ENCODE measurements around the gene FAM229B. TPM values are rescaled to one million over a fixed set of nuclear protein-coding genes. Genes with fewer than 3 reads are reported as not detected.

FAM229B gene
- total and polyA plus RNA-seq, 2 of the 4 experiments (the other 2 are of a cell fraction): 8.6 to 25.6 TPM

DNA sequence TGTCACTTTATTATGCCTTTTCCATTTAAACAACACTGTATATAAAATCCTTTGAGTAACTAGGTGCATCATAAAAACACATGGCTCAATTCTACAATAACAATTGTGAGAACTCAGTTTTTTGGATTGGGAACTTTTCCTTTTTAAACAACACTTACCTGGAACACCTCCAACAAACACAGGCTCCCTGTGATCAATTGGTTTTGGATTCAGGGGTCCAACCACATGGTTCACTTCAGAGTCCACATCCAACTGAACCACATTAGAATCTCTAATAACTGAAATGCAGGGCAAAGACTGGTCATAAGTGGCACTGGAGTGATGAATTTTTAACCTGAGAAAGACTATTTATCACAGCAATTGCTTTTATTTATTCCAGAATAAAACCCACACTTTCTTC lies 26.5 kb downstream of the FAM229B start:
- no peak overlapping the region for H3K23ac ChIP-seq (ENCODE audit: low read depth, low read length)
- no peak overlapping the region for H3K4me2 ChIP-seq (ENCODE audit: low read depth, low read length)
- H2AFZ ChIP-seq (replicated peaks; ENCODE audit: low read length, poor library complexity): no peak overlapping the region
- peaks cover 61% of the 10 kb centered on the region for H3K36me3 ChIP-seq (ENCODE audit: control insufficient read depth, insufficient read depth, low read length)
- no peak overlapping the region for H2BK5ac ChIP-seq (ENCODE audit: low read depth, low read length, poor library complexity, severe bottlenecking)
- dilution Hi-C loops (cut with HindIII; ENCODE audit: low sequenced_read_pairs, unreplicated experiment): no loop called here
- no peak overlapping the region for H2BK20ac ChIP-seq (ENCODE audit: low read depth, low read length)
- no peaks in the 10 kb centered on the region for H3K9me3 ChIP-seq (ENCODE audit: control insufficient read depth, insufficient read depth, low read length)
- ATAC-seq (ENCODE audit: low read depth) (no peak), DNase-seq (no peak)
- no peak overlapping the region for H3K9ac ChIP-seq (ENCODE audit: low read depth, low read length)
- H3K27me3 ChIP-seq (ENCODE audit: control insufficient read depth, insufficient read depth, low read length): no peaks in the 10 kb centered on the region
- in situ Hi-C loops (cut with MboI; ENCODE audit: low sequenced_read_pairs): no loop called here
- H4K5ac ChIP-seq (ENCODE audit: low read depth, low read length): no peak overlapping the region
- H4K8ac ChIP-seq (ENCODE audit: low read depth in 2 of 2, low read length in 2 of 2): no peak overlapping the region
- no peak overlapping the region for H2AK9ac ChIP-seq (replicated peaks; ENCODE audit: low read depth, low read length, poor library complexity)
- intact Hi-C loops (cut with micrococcal nuclease): loop anchor here (2.0 to 5.0 kb wide), 2 partner anchors 15 to 33 kb away; no protein-coding TSS in a partner anchor
- no peak overlapping the region for H2AK5ac ChIP-seq (ENCODE audit: low read depth, low read length)
- CTCF ChIA-PET: no interaction called here
- no peak overlapping the region for H3K18ac ChIP-seq (ENCODE audit: low read depth, low read length)
- TF ChIP-seq USF2 (IDR thresholded peaks at IDR 0.05; ENCODE audit: low read depth, low read length) (no peak), ELK1 (IDR thresholded peaks at IDR 0.05; ENCODE audit: borderline replicate concordance, low read depth, low read length) (no peak), MXI1 (IDR thresholded peaks at IDR 0.05; ENCODE audit: borderline replicate concordance, low read depth, low read length) (no peak), BHLHE40 (IDR thresholded peaks at IDR 0.05; ENCODE audit: low read depth, low read length) (no peak), RAD21 (IDR thresholded peaks at IDR 0.05; ENCODE audit: low read length) (no peak), CTCF (conservative IDR thresholded peaks at IDR 0.05; ENCODE audit: low read depth, low read length) (no peak), NFE2L2 (IDR thresholded peaks at IDR 0.05; ENCODE audit: low read depth, low read length) (no peak), RFX5 (IDR thresholded peaks at IDR 0.05; ENCODE audit: low read depth, low read length) (no peak), CHD1 (IDR thresholded peaks at IDR 0.05; ENCODE audit: low read depth, low read length) (no peak), FOS (IDR thresholded peaks at IDR 0.05; ENCODE audit: low read depth, low read length) (no peak), SMC3 (IDR thresholded peaks at IDR 0.05; ENCODE audit: low read depth, low read length) (no peak), RCOR1 (IDR thresholded peaks at IDR 0.05; ENCODE audit: insufficient replicate concordance, low read length) (no peak)
- H3K79me1 ChIP-seq (ENCODE audit: low read depth in 1 of 2, low read length in 2 of 2): no peaks in the 10 kb centered on the region
- no peak overlapping the region for H3K14ac ChIP-seq (replicated peaks; ENCODE audit: low read depth, low read length)
- no peak overlapping the region for H3K56ac ChIP-seq (ENCODE audit: extremely low read depth, insufficient read depth, low read length)
- peaks cover 6% of the 10 kb centered on the region for H3K9me1 ChIP-seq (ENCODE audit: insufficient read depth, low read length)
- no peak overlapping the region for H4K91ac ChIP-seq (ENCODE audit: insufficient read depth, low read depth, low read length)
- POLR2A ChIA-PET (ENCODE audit: unreplicated experiment): no interaction called here
- no TSS peak for BruUV-seq (replicated peaks)
- H3K4me3 ChIP-seq (ENCODE audit: insufficient read depth, low read depth, low read length): no peak overlapping the region
- no peaks in the 10 kb centered on the region for H4K20me1 ChIP-seq (ENCODE audit: insufficient read depth, low read length)
- no peak overlapping the region for H2BK120ac ChIP-seq (ENCODE audit: low read depth, low read length)
- no peak overlapping the region for H2BK15ac ChIP-seq (ENCODE audit: low read depth, low read length)
- no peak overlapping the region for H3K27ac ChIP-seq (ENCODE audit: insufficient read depth, low read length)
- H3K4me1 ChIP-seq (ENCODE audit: control insufficient read depth, insufficient read depth, low read length): peaks cover 4% of the 10 kb centered on the region
- no peak overlapping the region for H3K4ac ChIP-seq (ENCODE audit: low read depth, low read length)

All from IMR-90 (cell line).